T-helper 9 cell (primary cell): Measurements from ENCODE around the gene DLG2.
"Not testable (repeated sequence)": the region's sequence is repeated elsewhere in the genome, so short reads cannot be mapped to it uniquely, and the experiment has no call there.

ENCODE experiments used
- DNase-seq: peaks from one replicate; pipeline ENCODE4 v3.0.0-alpha.2; 2020

DLG2 gene

GRCh38 chr11:85187992-85188391 lies 439.2 kb downstream of the DLG2 start:
- DNase-seq, result no peak

- no peak for DNase-seq
These were observed 442.4 kb downstream of the DLG2 start for GRCh38 chr11:85184721-85185120.

- no peak for DNase-seq
These were observed 444.4 kb downstream of the DLG2 start for GRCh38 chr11:85182441-85183387.

- DNase-seq, result no peak
These were observed 446.6 kb downstream of the DLG2 start for GRCh38 chr11:85180528-85180927.

GRCh38 chr11:85171648-85172257 lies 455.4 kb downstream of the DLG2 start:
- no peak for DNase-seq

GRCh38 chr11:85170184-85170583 lies 457.0 kb downstream of the DLG2 start:
- no peak for DNase-seq

GRCh38 chr11:85167471-85167870 lies 459.7 kb downstream of the DLG2 start:
- no peak for DNase-seq

GRCh38 chr11:85167038-85167437 lies 460.1 kb downstream of the DLG2 start:
- no peak for DNase-seq

- DNase-seq, result no peak
These were observed 461.3 kb downstream of the DLG2 start for GRCh38 chr11:85165819-85166218.

GRCh38 chr11:85164743-85165142 lies 462.4 kb downstream of the DLG2 start:
- no peak for DNase-seq

GRCh38 chr11:85154294-85154693 lies 472.9 kb downstream of the DLG2 start:
- no peak for DNase-seq

- no peak for DNase-seq
These were observed 489.5 kb downstream of the DLG2 start for GRCh38 chr11:85137597-85137996.

- no peak for DNase-seq
These were observed 493.5 kb downstream of the DLG2 start for GRCh38 chr11:85133636-85134035.

GRCh38 chr11:85132851-85133585 lies 494.1 kb downstream of the DLG2 start:
- no peak for DNase-seq

- DNase-seq, result no peak
These were observed 499.8 kb downstream of the DLG2 start for GRCh38 chr11:85127349-85127748.

- no peak for DNase-seq
These were observed 503.4 kb downstream of the DLG2 start for GRCh38 chr11:85123752-85124231.

GRCh38 chr11:85118151-85118550 lies 509.0 kb downstream of the DLG2 start:
- no peak for DNase-seq

GRCh38 chr11:85115798-85116197 lies 511.3 kb downstream of the DLG2 start:
- DNase-seq, result no peak

- DNase-seq, result no peak
These were observed 512.4 kb downstream of the DLG2 start for GRCh38 chr11:85114786-85115185.

GRCh38 chr11:85110246-85110645 lies 516.9 kb downstream of the DLG2 start:
- DNase-seq, result not testable (repeated sequence)

- DNase-seq, result no peak
These were observed 518.0 kb downstream of the DLG2 start for GRCh38 chr11:85109141-85109540.

- no peak for DNase-seq
These were observed 521.3 kb downstream of the DLG2 start for GRCh38 chr11:85105868-85106267.

- no peak for DNase-seq
These were observed 527.6 kb downstream of the DLG2 start for GRCh38 chr11:85099522-85099921.
